Measurements from ENCODE around the gene TTC6.
A peak's percentile ranks its signal among the peaks of the same experiment; 100 is the strongest.

TTC6 gene

DNA sequence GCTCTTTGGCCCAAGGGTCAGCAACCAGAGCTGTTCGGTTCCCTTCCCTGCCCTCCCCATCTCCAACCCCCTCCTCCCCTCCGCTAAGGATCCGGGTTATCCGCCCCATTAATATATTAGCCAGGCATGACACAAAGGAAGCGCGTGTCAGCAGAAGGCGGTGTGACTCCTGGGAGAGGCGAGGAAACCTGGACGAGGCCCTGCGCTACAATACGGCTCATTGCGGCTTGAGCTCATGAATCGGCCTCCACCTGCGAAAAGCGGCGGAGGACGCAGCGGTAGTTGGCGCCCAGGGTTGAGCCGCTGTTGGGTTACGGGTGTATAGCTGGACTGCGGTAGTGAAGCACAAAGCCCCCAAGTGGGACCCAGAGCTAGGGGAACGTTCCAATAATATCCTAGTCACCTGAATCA is 10.3 kb upstream of the TTC6 start:
- DNase-seq (ENCODE audit: low read depth in 2 of 2), result no peak

DNA sequence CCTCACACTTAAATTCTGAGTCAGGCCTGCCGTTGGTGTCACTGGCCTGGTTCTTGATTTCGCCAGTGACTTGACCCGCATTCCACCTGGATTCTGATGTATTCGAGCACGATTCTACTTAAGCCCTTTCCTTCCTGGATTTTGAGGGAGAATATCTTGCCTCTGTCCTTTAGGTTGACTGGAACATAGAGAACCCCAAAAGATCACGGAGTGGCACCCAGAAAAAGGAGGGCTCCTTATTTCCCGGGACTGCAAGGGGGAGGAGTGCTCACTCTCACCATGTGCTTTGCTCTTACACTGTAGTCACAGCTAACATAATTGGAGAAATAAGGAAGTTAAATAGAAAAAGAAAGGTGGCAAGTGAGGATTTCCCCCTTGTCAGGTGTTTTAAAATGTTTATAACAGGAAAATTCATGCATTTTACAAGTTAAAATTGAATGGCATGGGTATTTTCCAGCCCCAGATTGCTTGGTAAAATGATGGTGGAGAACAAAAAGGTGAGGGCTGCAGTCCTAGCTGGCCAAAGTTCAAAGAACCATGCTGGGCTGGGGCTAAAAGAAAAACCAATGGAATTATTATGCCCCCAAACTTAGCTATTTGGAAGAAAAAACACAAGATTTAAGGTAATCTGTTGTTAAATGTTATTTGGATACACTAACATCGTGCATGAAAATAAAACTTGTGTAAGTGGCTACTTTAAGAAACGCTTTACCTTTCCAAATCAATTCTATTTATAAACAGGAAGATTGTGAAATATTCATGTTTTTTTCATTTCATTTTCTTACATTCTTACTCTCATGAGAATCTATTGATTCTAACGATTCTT is 9.2 kb upstream of the TTC6 start:
- no peak for DNase-seq (ENCODE audit: low read depth in 2 of 2)

DNA sequence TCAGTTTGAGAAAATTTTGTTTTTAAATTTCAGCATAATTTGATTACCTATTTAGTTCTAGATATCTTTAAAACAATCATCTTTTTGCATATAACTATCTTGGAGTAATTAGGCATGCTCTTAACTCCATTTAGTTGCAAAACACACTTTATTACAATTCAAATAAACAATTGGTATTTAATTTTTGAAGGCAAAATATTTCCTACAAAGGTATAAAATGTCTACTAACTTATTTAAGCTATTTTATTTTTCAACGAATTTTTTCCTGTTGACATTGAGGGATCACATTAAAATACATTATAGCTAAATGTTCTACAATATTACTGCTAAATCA is 8.7 kb upstream of the TTC6 start:
- DNase-seq (ENCODE audit: low read depth in 2 of 2), result no peak

DNA sequence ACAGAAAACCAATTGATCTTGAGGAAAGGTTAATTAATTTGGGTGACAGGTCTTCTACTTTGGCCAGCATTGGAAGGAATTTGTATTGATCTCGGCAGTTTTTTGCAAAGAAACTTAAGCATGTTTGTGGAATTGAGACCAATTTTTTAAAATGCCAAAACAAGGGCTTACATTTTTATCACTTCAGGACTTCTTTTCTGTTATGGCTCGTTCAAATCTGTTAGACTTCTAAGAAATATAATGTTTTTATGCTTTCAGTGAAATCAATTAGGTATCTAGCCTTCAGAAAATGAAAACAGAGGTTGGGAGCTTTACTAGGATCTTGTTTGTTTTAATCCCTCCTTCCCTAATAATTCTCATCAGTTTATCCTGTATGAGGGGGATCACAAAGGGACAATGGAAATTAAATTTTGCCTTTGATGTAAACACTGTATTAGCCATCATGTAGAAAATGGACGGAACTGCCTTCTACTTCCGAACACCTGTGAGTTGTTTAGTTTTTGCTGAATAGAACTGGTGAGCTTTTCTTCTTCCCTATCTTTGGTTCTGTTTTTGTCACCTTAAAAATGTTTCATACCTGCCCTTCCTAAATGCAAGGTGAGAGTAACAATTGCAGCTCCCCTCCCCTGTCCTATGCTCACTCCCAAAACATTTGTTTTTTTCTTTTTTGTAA is 8.2 kb upstream of the TTC6 start:
- DNase-seq (ENCODE audit: low read depth in 2 of 2), result no peak

DNA sequence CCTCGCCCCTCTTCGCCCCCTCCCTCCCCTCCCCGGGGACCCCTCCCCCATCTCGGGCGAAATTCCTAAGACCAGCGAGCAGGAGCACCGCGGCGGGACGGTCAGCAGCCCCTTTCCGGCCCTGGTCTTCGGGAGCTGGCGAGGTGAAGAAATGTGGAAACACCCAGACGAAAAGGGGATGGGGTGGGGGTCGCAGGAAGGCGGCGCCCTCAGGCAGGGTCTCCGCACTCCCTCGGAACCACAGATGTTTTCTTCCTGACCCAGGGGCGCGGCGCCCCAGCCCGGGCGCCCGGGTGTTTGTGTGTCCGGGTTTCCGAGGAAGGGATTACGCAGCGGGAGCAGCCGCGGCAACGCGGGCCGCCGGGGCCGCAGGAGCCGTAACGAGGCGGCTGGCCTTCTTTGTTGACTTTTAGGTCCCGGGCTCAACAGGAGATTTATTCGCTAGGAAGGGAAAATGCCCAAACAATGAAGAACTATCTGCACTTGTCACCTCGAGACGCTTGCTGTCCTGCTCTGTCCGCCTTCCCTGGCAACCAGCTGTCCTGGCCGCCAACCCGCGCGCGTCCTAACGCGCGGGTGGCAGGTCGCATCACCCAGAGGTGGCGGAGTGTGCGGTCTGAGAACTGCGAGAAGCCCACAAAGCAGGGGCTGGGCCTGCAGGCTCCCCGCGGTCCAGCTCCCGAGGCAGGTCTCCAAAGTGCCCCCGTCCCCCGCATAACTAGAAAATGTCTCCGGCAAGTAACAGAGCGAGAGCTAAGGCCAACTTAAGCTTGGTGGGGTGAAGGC is 7.4 kb upstream of the TTC6 start:
- no peak for DNase-seq (ENCODE audit: low read depth in 2 of 2)

DNA sequence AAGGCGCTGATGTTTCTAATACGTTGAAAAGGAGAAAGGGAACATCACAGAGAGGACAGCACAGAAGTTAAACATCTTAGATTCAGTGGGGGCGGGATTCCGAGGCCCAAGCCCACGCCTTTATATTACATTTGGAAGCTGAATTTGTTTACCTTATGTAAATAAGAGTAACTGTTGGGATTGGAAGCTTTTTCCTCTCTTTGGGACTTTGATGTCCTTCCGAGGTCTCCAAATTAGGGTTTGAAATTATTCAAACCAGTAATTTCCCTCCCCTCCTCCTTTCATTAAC is 6.8 kb upstream of the TTC6 start:
- no peak for DNase-seq (ENCODE audit: low read depth in 2 of 2)

DNA sequence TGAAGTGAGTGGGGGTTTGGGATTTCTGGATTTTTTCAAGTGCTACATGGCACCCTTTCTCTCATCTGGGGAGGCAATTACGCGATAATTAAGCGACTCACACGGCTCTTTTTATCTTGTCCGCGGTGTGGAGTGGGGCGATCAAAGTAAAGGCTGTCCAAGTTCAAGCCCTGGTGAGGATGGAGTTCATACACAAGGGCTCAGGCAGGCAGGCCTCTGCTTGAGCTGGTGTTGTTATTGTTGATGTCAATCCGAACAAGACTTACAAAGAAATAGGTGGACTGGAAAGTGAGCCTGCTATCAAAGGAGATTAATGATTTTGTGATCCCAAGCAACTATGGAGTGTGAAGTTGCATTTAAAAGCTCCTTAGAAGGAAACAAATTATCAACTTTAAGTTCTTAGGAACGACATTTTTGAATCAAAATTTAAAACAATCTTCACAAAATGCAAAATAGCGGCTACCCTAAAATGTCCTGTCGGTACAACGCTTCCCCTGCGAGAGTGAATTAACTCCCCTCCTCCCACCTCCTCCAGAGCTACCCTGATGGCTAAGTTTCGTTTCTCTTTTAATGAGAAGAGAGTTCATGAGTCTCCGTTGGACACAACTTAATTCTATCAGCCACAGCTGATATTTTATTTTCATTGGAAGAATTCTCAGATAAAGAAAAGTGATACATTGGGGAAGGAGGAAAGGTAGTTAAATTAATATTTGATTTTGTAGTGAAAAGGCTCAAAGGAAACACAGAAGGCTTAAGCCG is 6.3 kb upstream of the TTC6 start:
- DNase-seq (ENCODE audit: low read depth in 2 of 2), result no peak

DNA sequence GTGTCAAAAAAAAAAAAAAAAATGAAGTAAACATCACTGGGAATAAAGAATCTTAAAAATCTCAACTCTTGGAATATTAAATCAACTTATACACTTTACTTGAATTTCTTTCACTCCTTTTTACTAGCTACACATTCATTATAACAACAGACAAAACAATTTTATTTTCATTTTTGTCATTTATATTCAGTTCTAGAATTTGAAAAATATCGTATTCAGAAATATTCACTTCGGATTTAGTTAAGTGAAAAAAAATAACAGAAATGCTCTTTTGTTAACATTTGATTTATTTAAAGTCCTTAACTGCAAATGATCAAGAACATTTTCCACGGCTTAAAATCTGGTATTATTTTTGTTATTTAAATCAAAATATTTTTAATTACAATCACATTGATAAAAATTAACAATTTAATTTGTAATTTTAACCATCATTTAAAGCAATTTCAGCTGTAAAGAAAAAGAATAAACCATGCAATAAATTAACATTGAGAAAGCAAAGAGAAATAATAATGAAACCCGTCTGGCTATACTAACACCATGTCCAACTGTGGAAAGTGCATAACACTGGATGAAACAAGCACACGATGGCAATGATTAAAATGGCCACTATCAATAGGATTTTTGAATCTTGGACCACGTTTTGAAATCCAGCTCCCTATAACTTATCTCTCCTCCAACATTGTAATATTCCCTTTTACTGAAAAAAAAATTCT is 5.6 kb upstream of the TTC6 start:
- no peak for DNase-seq (ENCODE audit: low read depth in 2 of 2)

DNA sequence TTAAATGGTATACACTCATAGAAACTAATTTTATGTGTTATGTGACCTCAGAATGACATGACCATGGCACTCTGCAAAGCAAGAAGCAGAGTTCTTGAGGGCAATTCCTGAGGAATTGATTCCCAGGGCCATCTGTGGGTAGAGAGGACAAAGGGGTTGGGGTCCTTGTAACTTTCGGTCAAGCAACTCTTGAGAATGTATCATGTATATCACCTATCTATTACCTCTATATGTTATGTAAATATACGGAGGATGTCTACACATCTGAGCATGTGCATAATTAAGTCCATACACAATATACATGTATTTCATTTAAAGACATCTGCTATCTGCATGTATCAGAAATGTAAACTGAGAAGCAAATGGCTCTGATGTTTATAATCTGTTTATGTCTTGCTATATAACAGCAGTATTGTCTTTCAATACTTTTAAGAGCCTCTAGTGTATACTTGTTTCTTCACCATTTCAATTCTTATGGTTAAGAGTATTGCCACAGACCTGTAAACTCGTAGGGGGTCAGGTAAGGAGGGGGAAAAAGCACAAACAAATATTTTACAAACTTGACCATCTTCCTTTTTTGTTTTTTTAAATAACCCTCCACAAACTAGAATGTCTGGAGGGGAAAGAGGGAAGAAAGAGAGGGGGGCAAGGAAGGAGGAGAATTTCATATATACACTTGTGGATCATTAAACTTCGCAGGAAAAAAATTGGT is 4.8 kb upstream of the TTC6 start:
- no peak for DNase-seq (ENCODE audit: low read depth in 2 of 2)

DNA sequence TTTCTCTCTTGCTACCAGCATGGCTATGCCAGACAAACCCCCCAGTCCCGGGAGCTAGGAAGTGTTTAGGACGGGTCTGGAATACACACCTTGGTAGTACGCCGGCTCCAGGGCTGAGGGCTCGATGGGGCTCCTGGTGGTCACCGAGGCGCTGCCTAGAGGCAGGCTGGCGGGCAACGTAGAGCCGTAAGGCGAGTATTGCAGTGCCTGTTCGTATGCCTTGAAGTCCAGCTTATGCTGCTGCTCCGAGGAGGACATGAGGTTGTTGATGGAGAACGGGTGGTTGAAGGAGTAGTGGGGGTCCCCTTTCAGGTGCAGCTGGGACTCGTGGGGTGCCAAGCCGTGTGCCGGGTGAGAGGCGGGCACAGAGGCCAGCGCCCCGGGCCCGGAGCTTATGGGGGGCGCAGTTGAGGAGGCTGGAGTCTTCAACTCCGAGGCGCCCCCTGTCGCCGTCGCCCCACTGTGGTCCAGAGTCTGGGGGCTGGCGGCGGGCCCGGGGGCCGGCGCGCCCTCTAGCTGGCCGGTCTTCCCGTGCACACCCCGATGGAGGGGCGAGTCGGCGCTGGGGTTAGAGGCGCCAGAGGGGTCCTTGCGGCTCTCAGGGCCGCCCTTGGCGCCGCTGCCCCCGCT is 4.0 kb upstream of the TTC6 start:
- DNase-seq (ENCODE audit: low read depth in 2 of 2), result no peak

DNA sequence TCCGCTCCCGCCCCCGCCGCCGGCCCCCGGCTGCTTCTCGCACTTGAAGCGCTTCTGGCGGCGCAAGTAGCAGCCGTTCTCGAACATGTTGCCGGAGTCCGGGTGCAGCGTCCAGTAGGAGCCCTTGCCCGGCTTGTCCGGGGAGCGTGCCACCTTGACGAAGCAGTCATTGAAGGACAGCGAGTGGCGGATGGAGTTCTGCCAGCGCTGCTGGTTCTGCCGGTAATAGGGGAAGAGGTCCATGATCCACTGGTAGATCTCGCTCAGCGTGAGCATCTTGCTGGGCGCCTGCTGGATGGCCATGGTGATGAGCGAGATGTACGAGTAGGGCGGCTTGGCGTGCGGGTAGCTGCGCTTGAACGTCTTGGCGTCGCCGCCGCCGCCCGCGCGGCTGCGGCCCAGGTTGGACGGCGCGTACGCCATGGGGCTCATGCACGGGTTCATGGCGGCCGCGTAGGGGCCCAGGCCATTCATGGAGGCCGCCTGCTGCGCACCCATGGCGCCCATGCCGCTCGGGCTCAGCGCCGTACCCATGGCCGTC is 3.4 kb upstream of the TTC6 start:
- no peak for DNase-seq (ENCODE audit: low read depth in 2 of 2)

DNA sequence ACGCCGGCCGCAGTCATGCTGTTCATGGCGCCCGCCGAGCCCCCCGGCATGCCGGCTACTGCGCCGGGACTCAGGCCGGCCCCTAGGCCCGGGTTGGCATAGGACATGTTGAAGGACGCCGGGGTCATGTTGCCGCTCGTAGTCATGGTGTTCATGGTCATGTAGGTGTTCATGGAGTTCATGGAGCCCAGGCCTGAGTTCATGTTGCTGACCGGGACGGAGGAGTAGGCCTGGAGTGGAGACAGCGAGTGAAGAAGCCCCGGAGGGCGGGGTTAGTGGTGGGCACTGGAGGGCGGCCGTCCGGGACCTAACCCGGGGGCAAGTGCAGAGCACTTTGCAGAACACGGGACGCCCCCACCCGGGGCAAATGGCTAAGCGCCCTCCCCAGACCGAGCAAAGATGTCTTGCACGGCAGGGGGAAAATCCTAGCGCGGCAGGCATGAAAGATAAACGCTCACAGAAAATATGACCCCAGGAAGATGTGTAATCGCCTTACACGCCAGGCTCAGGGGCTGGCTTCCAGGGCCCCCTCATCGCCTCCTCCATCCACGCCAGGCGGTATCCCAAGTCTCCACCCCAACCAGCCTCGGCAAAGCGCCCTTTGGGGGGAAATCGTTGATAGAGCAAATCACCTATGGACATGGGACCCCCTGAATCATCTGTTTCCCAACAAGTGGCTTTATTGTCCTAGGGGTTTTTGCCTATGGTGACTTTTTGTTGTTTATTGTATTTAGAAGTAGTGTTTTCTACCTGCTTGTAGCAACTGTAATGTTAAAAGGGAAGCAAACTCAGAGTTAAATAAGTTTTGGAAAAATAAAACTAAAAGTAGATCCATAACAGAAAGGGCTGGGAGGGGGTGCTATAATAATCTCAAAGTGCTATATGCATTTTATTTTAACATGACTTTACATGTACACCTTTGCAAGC is 2.7 kb upstream of the TTC6 start:
- DNase-seq (ENCODE audit: low read depth in 2 of 2), result no peak

DNA sequence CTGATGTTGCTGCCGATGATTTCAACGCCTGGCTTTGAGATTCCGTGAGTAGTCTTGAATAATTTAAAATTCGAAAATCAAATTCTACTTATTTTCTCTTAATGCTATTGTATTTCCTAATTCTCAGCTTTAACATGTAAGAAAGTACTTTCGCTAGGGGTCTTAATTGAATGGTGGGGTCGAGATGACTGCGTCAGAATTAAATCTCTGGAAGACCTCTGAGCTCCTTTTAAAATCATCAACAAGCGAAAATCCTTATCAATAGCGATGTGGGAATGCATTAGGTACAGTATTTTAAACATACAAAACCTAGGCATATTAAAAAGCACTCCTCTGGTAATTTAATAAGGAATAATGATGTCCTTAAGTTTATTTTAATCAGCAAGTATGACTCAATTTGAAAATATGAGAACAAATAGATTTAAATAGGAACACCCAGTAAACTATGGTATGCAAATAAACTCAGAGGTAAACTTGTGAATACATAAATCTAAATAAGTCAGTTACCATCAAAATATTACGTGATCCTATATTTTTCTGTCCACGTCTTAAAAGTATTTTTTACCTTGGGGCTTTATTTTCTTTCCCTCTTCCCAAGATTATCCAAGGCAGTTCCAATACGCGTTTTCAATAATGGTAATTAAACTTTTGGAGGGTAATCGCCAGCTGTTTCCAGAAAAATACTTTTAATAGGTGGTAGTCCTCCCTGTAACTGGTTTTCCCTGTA is 1.8 kb upstream of the TTC6 start:
- DNase-seq (ENCODE audit: low read depth in 2 of 2), result no peak

DNA sequence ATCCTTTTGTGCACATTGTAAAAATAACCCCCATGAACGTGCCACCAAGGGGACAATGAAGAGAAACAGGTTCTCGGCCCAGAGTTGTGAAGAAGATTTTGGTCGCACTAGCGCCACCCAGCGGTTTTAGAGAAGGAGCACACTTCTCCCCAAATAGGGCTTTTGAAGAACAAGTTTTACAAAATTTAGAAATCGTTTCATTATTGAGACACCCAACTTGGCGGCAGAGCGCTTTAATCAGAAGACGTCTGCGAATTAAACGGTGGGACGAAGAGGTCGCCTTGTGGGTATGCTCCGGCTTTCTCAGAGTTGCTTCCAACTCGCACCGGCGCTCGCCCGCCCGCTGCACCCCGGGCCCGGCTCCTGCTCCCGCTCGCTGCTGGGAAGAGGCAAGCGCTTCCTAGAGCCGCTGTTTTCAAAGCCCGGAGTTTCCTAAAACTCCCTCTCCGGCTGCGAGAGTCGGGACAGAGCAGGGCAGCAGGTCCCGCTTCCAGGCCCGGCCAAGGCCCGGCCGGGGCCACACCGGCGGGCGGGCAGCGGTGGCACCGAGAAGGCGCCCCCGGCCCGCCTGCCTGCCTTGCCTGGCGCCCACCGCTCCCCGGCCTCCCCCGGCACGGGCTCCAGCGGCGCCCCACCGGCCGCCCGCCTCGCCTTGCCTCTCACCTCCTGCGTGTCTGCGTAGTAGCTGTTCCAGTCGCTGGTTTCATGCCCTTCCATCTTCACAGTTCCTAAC is 1.0 kb upstream of the TTC6 start:
- no peak for DNase-seq (ENCODE audit: low read depth in 2 of 2)

DNA sequence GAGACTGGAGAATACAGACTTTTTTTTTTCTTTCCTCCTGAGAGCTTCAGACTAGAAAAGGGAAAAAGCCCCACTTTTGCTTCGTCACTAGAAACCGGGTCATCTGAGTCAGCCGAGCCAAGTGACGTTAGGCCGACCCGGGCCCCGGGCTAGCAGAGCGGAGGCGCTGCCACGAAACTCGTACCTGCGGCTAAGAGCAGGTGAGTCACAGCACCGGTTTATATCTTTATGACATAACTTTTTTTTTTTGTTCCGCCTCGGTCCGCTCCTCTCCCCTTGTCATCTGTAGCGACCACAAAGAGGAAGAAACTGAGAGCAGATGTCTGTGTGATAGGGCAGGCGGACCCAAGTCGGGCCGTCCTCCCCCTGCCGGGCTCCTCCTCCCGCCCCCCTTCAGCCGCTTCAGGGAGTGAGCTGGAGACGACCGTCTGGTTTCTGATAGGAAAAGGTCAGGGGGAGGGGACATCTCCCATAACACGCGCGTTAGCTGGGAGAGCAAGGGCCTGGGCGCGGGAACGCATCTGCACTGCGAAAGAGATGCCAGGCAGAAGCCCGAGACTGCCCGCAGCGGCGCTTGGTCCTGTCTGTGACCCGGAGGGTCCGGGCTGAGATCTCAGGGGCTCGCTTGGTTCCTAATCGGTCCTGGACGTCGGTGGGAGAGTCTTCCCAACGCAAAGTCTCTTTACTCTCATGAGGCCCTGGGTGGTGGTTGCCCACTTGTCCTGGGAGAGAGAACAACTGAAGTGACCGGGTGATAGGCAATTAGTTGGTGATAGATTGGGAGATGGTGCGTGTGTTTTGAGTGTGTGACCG is 586 bp downstream of the TTC6 start:
- DNase-seq (ENCODE audit: low read depth in 2 of 2), result peak; percentile 57 to 67

DNA sequence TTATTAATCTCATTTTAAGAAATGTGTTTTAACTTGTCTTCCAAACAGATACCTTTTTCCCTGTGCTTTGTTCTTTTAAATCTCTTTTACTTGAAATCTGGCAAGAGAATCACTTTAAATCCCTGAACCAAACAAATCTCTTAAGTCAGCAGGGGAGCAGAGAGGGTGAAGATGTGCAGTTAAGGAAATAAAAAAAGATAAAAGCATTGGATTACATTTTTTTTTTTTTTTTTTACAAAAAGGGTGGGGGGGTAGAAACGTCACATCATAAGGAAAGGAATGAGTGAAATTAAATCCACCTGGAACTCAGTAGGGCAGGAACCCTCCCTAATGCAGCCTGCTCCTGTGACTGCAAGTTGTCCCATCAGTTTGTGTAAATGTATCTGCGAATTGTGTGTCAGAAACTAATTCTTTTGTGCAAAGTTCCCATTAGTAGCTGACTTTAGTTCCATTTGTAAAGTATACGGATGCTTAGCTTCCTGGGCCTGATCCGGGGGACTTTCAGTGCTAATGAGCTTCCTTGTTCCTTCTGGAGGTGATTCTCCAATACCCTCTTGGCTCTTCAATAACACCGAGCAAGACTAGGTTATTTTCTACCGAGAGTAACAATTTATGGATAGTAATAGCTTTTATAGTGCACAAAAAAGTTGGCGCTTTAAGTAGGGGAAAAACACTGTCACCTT is 1.5 kb downstream of the TTC6 start:
- DNase-seq (ENCODE audit: low read depth in 2 of 2), result no peak

All from stimulated activated CD8-positive, alpha-beta memory T cell treated with anti-CD3 and anti-CD28 coated beads, Interleukin-2, amount 100 ng/mL, for 48 hours (primary cell).